HG02943 (cell line): ENCODE measurements around the gene ATP2B2.

Experiments used
- ATAC-seq: cut with Tn5 transposase; IDR thresholded peaks from one replicate; pipeline ENCODE4 v1.9.1; 2021; ENCODE audit warnings: mild to moderate bottlenecking, low read depth, moderate library complexity; ENCODE audit not compliant: unreplicated experiment

Gene ATP2B2

GRCh38 chr3:10337323-10338163 is 167.8 kb downstream of the ATP2B2 start:
- ATAC-seq, result no peak

DNA sequence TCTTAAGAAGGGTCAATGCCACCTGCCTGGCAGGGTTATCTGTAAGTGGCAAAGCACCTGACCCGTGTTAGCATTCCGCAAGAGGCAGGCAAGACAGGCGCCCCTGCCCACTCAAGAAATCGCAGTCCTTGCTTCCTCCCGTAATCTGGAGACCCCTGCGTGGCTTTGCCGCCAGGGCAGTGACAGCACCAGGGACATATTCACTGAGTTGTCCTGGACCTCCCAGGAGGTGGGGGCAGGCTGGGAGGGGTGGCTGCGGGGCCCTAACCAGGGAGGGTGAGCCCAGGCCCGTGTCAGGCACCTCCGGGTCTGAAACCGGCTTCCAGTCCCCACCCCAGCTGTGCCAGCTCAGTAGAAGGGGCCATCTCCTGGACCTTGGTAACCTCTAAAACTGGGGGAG is 168.6 kb downstream of the ATP2B2 start:
- ATAC-seq, result no peak

GRCh38 chr3:10335871-10336622 is 169.3 kb downstream of the ATP2B2 start:
- ATAC-seq, result no peak

- ATAC-seq, result no peak
These were observed 170.1 kb downstream of the ATP2B2 start for GRCh38 chr3:10335190-10335738.

DNA sequence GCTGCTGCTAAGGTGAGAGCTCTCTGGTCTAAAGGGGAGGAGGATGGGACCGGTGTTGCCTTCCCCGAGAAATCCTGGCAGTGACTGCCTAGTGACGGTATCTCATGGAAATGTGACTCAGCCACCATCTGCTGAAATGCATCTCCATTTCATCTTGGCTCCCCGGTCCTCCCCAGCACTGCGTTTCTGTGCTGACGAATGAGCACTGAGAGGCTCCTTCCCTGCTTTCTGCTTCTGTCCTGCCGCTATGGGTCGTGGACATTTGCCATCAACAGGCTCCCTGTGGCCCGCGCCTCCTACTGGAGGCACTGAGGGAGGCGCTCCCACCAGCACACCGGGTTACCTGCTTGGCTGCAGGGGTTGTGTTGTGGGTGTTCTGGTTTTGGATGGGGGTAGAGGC is 170.9 kb downstream of the ATP2B2 start:
- ATAC-seq, result no peak

- ATAC-seq, result no peak
These were observed 171.3 kb downstream of the ATP2B2 start for GRCh38 chr3:10334042-10334441.

- no peak for ATAC-seq
These were observed 172.1 kb downstream of the ATP2B2 start for GRCh38 chr3:10333349-10333650.

DNA sequence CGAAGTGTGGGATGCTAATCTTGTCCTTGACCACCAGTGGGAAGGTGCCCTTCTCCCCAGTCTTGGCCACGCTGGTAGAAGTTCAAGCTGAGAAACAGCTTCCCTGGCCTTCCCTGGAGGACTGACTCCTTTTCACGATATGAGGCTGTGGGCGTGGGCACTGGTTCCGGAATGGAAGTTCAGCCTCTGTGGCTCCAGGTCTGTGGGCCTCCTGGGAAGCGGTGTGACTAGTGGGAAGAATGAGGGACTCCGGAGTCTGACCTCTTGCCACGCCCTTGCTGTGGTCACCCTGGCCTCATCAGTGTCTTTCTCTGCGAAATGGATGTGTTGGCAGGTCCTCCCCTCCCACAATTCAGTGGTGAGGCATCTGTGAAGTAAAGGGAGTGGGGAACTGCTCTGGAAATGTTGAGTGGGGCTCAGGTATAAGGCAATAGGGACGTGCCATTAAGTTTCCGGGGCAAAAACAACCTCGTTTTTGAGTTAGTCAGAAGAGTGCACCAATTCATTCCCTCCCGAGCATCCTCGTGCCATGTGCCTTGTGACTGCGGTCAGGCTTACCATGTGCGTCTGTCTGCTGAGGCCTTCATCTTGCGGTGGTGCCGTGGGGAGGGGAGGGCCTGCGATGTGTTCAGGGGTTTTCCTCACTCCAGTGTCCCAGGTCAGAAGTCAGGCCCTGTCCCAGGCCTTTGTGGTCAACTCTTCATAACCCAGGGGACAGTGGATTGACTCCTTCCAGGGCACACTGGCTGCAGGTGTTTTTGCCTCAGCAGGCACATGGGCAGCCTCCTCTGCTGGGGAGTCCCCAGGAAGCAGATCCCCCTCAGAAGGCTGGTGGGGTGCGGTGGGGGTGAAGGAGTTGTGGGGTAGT is 172.7 kb downstream of the ATP2B2 start:
- ATAC-seq, result no peak

DNA sequence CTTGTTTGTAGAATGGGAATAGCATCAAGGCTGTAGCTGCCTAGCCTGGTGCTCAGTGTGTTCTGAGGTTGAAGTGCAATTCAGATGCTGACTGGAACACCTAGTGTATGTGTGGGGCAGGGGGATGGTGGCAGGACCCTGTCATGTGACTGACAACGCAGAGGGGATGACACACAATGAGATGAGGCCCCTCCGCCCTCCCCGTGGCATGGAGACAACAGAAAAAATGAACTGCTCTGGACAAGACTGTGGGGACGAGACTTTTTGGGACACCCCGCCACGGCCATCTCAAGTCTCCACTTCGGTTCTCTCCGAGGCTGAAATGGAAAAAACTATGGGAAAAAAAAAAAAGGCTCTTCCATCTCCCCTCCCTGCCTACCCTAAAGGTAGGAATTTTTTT is 174.1 kb downstream of the ATP2B2 start:
- no peak for ATAC-seq

GRCh38 chr3:10330319-10330718 is 175.1 kb downstream of the ATP2B2 start:
- no peak for ATAC-seq

DNA sequence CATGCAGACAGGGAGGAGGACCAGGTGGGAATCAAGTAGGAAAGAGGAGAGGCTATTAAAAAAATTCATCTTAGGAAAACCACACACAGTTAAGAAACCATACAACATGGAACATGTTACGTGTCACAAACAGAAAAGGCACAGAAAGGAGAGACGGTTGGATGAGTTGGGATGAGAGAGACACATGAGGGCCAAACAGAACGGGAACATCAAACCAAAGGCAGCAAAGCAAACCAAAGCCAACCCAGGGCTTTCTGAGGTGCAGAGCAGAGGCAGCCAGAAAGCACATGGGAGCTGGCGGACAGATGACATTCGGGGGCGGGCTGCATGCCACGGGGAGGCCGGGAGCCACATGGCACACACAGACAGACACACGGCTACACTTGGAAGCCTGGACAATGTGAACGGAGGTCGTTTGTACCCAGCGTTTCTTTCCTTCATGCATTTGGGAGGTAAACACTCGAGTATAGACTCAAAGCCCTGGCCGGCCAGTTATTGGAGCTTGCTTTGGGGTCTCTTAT is 175.8 kb downstream of the ATP2B2 start:
- no peak for ATAC-seq

GRCh38 chr3:10328460-10329071 is 176.8 kb downstream of the ATP2B2 start:
- no peak for ATAC-seq

GRCh38 chr3:10327592-10327991 is 177.8 kb downstream of the ATP2B2 start:
- ATAC-seq, result no peak

DNA sequence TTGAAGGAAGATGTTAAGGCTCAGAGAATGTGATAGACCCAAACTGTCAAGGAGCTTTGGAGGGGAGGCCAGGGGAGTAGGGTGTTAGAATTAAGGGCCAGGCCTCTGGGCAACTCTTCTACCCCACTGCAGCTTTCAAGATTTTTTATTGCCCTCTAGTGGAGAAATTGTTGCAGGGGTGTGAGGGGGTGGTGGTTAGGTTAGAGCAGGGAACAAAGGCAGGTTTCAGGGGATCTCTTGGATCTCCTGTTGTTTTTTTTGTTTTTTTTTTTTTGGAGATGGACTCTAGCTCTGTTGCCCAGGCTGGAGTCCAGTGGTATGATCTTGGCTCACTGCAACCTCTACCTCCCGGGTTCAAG is 183.1 kb downstream of the ATP2B2 start:
- ATAC-seq, result no peak

GRCh38 chr3:10321630-10322351 is 183.6 kb downstream of the ATP2B2 start:
- no peak for ATAC-seq

DNA sequence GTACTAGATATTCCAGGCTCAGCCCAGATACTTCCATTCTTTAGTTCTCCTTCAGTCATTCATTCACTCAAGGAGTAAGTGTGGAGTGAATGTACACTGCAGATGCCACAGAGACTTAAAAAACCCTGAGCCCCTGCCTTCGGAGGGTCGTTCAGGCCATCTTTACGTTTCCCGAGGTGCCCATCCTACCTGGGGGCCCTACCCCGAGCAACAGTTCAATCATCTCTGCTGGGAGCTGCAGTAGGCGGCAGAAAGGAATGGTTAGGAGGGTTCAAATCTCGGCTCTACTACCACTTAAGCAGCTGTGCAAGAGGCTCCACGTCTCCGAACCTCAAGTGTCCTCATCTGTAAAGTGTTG is 185.1 kb downstream of the ATP2B2 start:
- no peak for ATAC-seq

- no peak for ATAC-seq
These were observed 185.6 kb downstream of the ATP2B2 start for GRCh38 chr3:10319804-10320203.

DNA sequence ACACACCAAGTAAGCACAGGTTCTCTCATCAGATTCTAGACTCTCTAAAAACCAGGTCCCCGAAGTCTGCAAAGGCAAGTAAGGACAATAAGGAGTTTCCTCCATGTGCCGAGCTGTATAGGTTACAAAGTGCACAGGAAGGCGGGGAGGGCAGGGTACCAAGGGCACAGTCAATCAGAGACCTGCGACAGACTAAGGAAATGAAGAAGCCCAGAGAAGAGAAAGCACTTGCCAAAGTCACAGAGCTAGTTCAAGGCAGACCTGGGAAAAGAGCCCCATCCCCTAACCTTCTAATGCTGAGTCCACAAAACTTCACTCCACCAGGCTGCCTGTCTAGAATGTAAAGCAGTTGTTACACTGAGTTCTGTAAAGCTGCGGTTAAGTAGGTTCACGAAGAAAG is 186.1 kb downstream of the ATP2B2 start:
- no peak for ATAC-seq

DNA sequence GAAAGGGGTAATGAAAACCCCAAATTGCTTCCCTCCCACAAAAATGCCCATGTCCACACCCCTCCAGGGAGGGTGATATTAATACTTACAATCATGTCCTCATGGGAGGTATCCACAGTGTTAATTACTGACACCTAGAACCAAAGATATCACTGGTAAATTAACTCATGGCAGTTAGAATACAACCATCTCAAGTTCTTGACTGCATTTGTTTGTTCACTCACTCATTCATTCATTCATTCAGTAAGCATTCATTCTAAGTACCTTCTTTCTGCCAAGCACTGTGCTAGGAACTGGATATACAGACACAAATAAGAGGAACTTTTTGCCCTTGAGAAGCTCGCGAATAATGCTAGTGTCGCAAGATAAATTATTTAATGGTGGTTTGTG is 187.4 kb downstream of the ATP2B2 start:
- ATAC-seq, result no peak
